ENCODE results near the gene SMURF2.

Gene SMURF2

DNA sequence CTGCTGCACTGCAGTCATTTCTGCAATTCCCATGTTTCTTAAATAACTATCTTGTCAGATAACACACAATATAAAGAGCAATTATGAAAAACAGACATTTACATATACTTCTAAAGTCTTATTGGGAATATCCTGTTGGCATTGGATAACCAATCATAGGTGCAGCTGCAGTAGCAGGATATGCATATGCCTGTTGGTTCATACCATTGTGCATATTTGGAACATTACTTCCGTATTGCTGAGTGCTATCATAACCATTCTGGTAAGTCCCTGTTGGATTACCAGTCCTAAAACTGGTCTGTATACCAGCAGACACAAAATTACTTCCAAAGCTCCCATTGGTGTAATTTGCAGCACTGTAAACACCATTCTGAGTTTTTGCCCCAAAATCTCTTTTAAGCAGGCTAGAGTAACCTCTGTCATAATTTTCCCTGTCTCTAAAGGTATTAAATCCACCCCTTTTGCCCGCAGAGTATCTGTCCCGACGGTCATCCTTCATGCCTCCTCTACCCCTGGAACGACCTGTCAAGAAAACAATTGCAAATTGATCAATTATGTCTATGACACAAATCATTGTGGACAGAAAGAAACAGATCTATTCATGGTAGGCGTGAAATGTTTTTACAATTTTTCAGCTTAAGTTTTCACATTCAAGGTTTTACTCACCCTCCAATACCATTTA, 162.2 kb downstream of the SMURF2 start:
- DNase-seq: no peak

DNA sequence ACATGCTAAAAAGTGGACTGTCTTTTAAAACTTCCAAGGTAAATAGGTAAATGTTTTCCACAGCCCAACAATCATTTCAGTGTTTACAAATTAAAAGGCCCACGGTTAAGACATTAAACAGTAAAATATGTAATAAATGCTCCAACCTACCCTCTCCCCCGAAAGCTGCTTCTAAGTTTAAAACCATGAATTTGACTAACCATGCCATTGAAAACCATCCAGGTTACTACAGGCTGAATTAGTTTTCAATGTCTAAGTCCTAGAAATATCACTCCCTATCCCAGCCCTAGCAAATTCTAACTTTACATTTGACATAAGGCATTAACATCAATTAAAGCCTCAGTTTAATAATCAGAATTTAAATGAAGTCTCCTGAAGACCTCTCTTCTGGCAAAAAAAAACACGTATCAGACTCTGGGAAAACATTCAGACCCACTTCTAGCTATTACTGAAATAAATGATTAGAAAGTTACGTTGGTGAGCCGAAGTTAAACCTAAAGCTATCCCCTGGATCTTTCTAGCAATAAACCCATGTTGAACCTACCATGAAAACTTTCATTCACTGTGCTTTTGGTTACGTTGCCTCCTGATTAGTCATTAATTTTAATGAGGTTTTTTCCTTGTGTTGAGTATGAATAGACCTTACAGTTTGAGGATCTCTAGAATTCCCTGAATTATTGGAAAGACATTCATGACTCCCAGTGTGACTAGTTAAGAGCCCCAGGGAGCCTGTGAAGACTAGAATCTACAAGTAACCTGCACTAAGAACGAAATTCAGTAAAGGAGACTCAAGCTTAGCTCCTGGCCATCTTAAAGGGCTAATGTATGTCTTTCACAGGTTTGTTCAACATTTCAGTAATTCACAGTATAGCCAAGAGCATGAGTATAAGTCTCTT, 163.6 kb downstream of the SMURF2 start:
- no peak for DNase-seq

DNA sequence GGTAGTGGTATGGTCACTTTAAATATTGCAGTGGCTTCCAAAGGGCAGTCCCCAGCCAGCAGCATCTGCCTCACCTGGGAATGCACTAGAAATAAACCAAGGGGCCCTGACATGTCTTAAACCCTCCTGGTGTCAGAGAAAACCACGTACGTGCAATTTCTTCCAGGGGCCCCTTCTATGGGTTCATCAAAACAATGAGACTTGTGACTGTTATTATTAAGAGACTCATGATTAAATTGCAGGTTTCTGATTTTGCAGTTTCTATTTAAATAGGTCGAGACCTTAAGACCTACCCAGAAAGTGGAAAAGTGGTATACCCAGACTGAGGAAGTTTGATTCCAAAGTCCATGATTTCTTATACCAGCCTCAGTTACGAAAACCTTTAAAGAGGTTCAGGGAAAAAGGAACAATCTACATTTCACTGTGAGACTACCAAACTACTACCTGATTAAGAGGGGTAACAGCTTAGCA, 164.5 kb downstream of the SMURF2 start:
- no peak for DNase-seq

DNA sequence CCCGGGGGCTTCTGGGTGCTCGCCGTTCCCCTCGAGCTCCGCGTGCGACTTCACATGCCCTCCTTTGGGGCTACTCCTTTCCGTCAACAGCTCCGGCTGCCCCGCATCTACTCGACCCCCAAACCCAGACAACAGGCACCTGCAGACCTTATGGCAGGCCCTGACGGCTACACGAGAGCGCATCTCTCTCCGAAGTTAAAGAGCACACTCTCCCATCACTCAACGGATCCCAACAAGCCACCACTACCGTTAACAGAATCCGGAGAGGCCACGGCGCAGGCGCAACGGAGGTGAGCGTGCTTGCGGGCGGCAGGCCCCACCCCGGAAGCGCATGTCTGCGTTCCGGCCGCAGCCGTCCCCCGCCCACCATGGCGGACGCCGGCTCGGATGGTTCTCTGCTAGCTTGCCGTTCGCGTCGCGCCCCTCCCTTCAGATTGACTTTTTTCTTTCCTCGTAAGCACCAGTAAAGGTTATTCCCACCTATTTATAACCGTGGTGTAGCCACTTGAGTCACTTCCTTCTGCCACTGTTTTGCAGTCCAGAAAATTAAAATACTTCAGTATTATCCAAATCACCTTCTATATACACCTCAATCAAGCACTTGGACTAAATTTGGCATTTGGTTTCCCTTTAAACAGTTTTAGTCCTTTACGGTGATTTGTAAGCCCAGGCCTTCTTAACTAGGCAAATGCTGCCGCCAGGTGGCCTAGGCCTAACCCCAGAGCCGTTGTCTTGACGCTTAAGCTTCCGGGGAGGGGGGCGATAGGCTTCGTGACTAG, 165.1 kb downstream of the SMURF2 start, which contains the start of gene POLG2:
TSS of gene POLG2 (minus strand) at position 269 of the 779 bp plus-strand sequence. CDS start at position 183, 86 bp downstream.
- DNase-seq: peak; percentile 82

DNA sequence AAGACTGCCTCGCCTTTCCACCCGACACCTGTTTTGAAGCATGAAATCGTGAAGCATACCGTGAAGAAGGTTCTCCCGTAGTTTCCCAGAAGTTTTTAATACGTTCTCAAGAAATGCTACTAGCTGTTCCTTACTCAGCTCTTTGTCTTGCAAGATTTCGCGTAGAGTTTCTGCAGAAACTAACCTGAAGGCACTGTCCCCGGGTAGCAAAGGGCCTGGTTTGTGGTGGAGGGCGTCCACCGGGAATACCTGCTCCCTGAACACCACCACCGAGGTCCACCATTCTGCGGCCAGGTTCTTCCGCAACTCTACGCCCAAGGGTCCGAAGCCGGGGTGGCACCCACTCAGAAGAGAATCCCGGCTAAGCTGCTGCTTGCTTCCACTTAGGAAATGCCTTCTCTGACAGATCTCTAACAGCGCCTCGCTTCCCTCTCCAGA, 165.7 kb downstream of the SMURF2 start:
- DNase-seq: no peak
